ENCODE results near the gene PREB. TPM values are rescaled to one million over a fixed set of nuclear protein-coding genes. Genes with fewer than 3 reads are reported as not detected.
A peak's percentile ranks its signal among the peaks of the same experiment; 100 is the strongest.

The PREB gene
- total RNA-seq, 4 donors from 2014 or later = 66.5 to 106 (median 69.4) TPM

DNA sequence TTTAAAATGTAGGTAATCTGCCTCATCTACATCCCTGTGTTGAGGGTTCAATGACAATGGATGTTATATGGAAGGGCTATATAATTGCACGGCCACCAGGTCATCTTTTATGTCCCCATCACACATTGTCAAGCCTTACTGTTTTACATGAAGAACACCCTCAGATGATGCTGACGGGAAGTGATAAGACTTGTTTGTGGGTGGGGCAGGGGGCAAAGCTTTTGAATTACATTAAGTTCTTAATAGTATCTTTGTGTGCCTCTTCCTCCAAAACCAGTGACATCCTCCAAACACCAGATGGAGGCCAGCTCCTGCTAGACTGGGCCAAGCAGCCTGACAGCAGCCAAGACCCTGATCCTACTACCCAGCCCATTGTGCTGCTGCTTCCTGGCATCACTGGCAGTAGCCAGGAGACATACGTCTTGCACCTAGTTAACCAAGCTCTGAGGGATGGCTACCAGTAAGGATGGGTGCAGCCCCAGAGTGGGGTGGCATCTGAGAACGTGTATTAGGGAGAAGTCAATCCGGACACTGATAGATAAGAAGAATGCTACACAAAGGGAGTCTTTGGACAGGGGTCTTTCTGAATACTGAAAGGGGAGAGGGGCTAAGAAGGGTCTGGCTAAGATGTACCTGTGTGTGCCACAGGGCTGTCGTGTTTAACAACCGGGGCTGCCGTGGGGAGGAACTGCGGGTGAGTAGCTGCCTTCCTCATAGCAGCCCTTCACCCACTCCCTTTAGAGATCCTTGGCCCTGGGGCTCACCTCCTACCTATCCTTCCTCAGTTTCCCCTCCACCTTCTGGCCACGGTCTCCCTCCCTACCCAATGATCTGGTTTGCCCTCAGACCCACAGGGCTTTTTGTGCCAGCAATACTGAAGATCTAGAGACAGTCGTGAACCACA lies 5.5 kb downstream of the PREB start:
- Histone ChIP-seq H3K4me1 (peaks cover 0 to 16% (median 7%) of the 10 kb centered on the region in 4 donors), H3K4me3 (no peak overlapping the region), H3K9me3 (no peaks in the 10 kb centered on the region), H3K36me3 (peaks cover 0 to 26% (median 0%) of the 10 kb centered on the region in 3 donors), H3K27ac (no peak overlapping the region), H3K27me3 (no peaks in the 10 kb centered on the region)
- no peak for DNase-seq
- no peak for TF ChIP-seq POLR2A (IDR thresholded peaks at IDR 0.05)
- TF ChIP-seq CTCF (IDR thresholded peaks at IDR 0.05) = no peak

- no peak overlapping the region for H3K4me3 ChIP-seq
- DNase-seq = no peak
- no peak for TF ChIP-seq POLR2A (IDR thresholded peaks at IDR 0.05)
- no peak for TF ChIP-seq CTCF (IDR thresholded peaks at IDR 0.05)
Measured at GRCh38 chr2:27127883-27128667, 6.4 kb downstream of the PREB start.

DNA sequence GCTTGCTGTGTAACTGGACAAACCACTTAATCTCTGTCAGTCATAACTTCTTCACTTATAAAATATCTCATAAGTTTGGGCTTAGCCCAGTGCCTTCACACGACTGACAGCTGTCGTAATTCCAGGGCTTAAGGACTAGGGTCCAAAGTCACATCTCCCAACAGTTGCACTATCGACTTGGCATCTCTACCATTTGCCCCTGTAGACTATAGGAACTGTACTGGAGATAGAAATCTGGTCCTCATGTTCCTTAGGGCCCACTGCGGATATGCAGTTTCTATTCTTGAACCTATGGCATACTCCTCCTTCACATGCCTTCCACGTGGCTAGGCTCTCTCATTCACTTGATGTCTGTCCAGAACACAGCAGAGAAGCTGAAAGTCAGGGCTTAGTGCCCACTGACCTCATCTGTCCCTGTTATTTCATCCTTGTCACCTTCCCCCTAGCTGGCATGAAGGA lies 8.2 kb downstream of the PREB start:
- peaks cover 0 to 13% (median 2%) of the 10 kb centered on the region in 4 donors for H3K4me1 ChIP-seq
- H3K27ac ChIP-seq = no peak overlapping the region
- DNase-seq = no peak

More at GRCh38 chr2:27127883-27128667, 6.4 kb downstream of the PREB start:
- H3K9me3 ChIP-seq = no peaks in the 10 kb centered on the region
- no peaks in the 10 kb centered on the region for H3K27me3 ChIP-seq
- peaks cover 0 to 26% (median 0%) of the 10 kb centered on the region in 3 donors for H3K36me3 ChIP-seq
- no peak overlapping the region for H3K27ac ChIP-seq
- H3K4me1 ChIP-seq = peaks cover 0 to 15% (median 2%) of the 10 kb centered on the region in 4 donors

GRCh38 chr2:27125104-27125503 lies 9.3 kb downstream of the PREB start:
- Histone ChIP-seq H3K36me3 (peaks cover 0 to 1% (median 0%) of the 10 kb centered on the region in 3 donors), H3K4me3 (no peak overlapping the region), H3K4me1 (peaks cover 0 to 13% (median 2%) of the 10 kb centered on the region in 4 donors), H3K9me3 (no peaks in the 10 kb centered on the region), H3K27ac (no peak overlapping the region), H3K27me3 (no peaks in the 10 kb centered on the region)
- TF ChIP-seq POLR2A (IDR thresholded peaks at IDR 0.05) = no peak
- TF ChIP-seq CTCF (IDR thresholded peaks at IDR 0.05) = no peak
- DNase-seq = no peak

More for the DNA sequence above, 8.2 kb downstream of the PREB start:
- no peak overlapping the region for H3K4me3 ChIP-seq
- no peak for TF ChIP-seq POLR2A (IDR thresholded peaks at IDR 0.05)
- no peak for TF ChIP-seq CTCF (IDR thresholded peaks at IDR 0.05)
- no peaks in the 10 kb centered on the region for H3K27me3 ChIP-seq
- no peaks in the 10 kb centered on the region for H3K9me3 ChIP-seq
- peaks cover 0 to 12% (median 0%) of the 10 kb centered on the region in 3 donors for H3K36me3 ChIP-seq

DNA sequence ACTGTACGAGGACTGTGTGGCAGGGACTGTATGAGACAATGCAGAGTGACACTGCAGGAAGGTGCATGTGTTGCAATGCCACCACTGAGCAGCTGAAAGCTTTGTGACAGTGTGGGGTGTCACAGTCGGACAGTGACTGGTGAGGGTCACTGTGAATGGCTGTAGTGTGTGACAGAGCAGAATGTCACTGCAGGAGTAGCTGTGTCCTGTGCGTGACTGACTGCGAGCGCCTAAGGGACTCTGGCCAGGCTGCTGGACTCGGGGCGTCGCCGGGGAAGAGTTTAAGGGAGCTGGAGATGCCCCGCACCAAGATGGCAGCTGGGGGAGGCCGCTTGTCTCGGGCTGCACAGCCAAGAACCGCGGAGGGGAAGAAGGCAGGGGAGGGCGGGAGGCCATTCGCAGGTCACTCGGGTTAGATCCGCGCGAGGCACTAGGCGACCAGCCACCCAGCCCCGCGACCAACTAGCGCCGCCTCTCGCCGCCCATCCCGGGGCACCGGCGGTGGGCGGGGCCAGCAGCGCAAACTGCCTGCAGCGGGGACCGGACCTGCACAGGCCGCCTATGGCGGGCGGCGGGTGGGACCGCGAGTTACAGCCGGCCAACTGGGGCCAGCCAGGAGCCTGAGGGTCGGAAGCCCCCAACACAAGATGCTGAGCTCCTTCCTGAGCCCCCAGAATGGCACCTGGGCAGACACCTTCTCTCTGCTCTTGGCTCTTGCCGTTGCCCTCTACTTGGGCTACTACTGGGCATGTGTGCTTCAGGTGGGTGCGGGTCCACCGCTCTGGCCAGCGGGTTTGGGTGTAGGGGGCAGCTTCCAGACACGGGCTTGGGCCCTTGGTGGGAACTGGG lies 10.9 kb downstream of the PREB start, which contains the start of gene ABHD1:
ABHD1 (plus strand) TSS at position 514 of the 849 bp plus-strand sequence; CDS start at position 648, 134 bp downstream.
- Histone ChIP-seq H3K9me3 (no peaks in the 10 kb centered on the region), H3K4me3 (peak within 1 kb of the TSS; percentile 40 to 70 (median 64)), H3K27me3 (no peaks in the 10 kb centered on the region), H3K36me3 (no peaks in the 10 kb centered on the region), H3K27ac (peak within 1 kb of the TSS; percentile 2 to 66 (median 28)), H3K4me1 (peaks cover under 1 to 21% (median 5%) of the 10 kb centered on the region in 4 donors)
- TF ChIP-seq POLR2A (IDR thresholded peaks at IDR 0.05) (peak in 1 of 2 donors; percentile 35), CTCF (IDR thresholded peaks at IDR 0.05) (peak in 2 of 6 experiments; percentile 12 to 15)
- peak; percentile 65 to 89 (median 83) for DNase-seq
